HCT116 (cell line): ENCODE results near the gene AOC2. TPM values are rescaled to one million over a fixed set of nuclear protein-coding genes. Genes with fewer than 3 reads are reported as not detected.
A peak's percentile ranks its signal among the peaks of the same experiment; 100 is the strongest.

ENCODE experiments used
- ATAC-seq: fragments of 200-7000 bp; cut with Tn5 transposase; 2 replicates; pipeline ENCODE4 v1.9.1; 2020; ENCODE audit warnings: mild to moderate bottlenecking, moderate library complexity
- BruUV-seq: library from RNA; stranded (reverse); fragments of 400-500 nt; replicated peaks from 2 replicates; lab custom pipeline; 2021; lab: Mats Ljungman, UMichigan
- CTCF ChIA-PET: fragments of 300-600 bp; sonication (Branson Sonifier 250); formaldehyde crosslinking; loops from one replicate; lab custom pipeline; 2021; ENCODE audit warnings: antibody characterized with exemption; lab: Charles Lee
- POLR2A ChIA-PET: fragments of 300-600, 350-600 bp; sonication (Branson Sonifier 250); formaldehyde crosslinking; loops from one replicate; lab custom pipeline; 2021; ENCODE audit warnings: antibody characterized with exemption; lab: Charles Lee
- RAD21 ChIA-PET, 2 experiments: fragments of 300-600 bp; sonication (Branson Sonifier 250); formaldehyde crosslinking; loops; one replicate each; lab custom pipeline; 2023; ENCODE audit warnings: low total read pairs in 2 of 2; ENCODE audit not compliant: uncharacterized antibody in 2 of 2, unreplicated experiment in 2 of 2, low non-redundant PET in 1 of 2; lab: Charles Lee
- DNase-seq: peaks from one replicate; pipeline ENCODE4 v3.0.0-alpha.2; 2010; ENCODE audit warnings: low read depth, low spot score
- H2AFZ ChIP-seq: fragments of 200-600 bp; shearing (Covaris generic), sonication (generic); 2 replicates; pipeline ENCODE4 v1.6.1; 2017; ENCODE audit warnings: low read depth, mixed run types, mixed read lengths, antibody characterized with exemption, low read length; ENCODE audit not compliant: poor library complexity, severe bottlenecking
- H3K27ac ChIP-seq: 2 replicates; pipeline ENCODE4 v1.5.1; 2012; ENCODE audit warnings: low read depth, low read length
- H3K27me3 ChIP-seq: fragments of 200-600 bp; sonication (generic); 2 replicates; pipeline ENCODE4 v1.6.1; 2016; ENCODE audit warnings: mixed run types, low read length, mixed read lengths; ENCODE audit not compliant: insufficient read depth
- H3K36me3 ChIP-seq, 2 experiments: fragments of 200-500 bp in 1 of 2; fragments of 200-600 bp in 1 of 2; sonication (Bioruptor generic) in 1 of 2; sonication (generic) in 1 of 2; 2 replicates each; pipeline versions ENCODE4 v1.5.1 to v1.6.1; 2014 to 2016; ENCODE audit warnings: low read length in 2 of 2, inconsistent platforms in 1 of 2, mixed read lengths in 1 of 2, mixed run types in 1 of 2; ENCODE audit not compliant: insufficient read depth in 2 of 2, control insufficient read depth in 1 of 2
- H3K4me1 ChIP-seq, 2 experiments: fragments of 200-600 bp in 1 of 2; sonication (generic) in 1 of 2; 2 replicates each; pipeline versions ENCODE4 v1.5.1 to v1.6.1; 2012 to 2017; ENCODE audit warnings: low read length in 2 of 2, inconsistent platforms in 1 of 2, mild to moderate bottlenecking in 1 of 2, mixed read lengths in 1 of 2, mixed run types in 1 of 2, moderate library complexity in 1 of 2; ENCODE audit not compliant: insufficient read depth in 2 of 2, control insufficient read depth in 1 of 2
- H3K4me2 ChIP-seq: fragments of 200-600 bp; sonication (generic); 2 replicates; pipeline ENCODE4 v1.6.1; 2017; ENCODE audit warnings: mixed run types, low read length, mixed read lengths
- H3K4me3 ChIP-seq, 2 experiments: fragments of 200-600 bp in 1 of 2; sonication (generic) in 1 of 2; replicated peaks in 1 of 2; 2 replicates each; pipeline ENCODE4 v1.5.1; 2011 to 2016; ENCODE audit warnings: low read length in 2 of 2, control low read depth in 1 of 2, low read depth in 1 of 2, mild to moderate bottlenecking in 1 of 2, mixed read lengths in 1 of 2, mixed run types in 1 of 2
- H3K79me2 ChIP-seq: fragments of 200-600 bp; sonication (generic); 2 replicates; pipeline ENCODE4 v1.6.1; 2017; ENCODE audit warnings: mild to moderate bottlenecking, mixed run types, low read length, moderate library complexity, mixed read lengths; ENCODE audit not compliant: insufficient read depth
- H3K9ac ChIP-seq: fragments of 200-600 bp; sonication (generic); 2 replicates; pipeline ENCODE4 v1.6.1; 2016; ENCODE audit warnings: low read length, mixed read lengths
- H3K9me2 ChIP-seq: fragments of 200-600 bp; sonication (generic), shearing (Covaris generic); 2 replicates; pipeline ENCODE4 v1.6.1; 2017; ENCODE audit warnings: mixed run types, mild to moderate bottlenecking, moderate library complexity; ENCODE audit not compliant: insufficient read depth
- H3K9me3 ChIP-seq, 2 experiments: fragments of 200-500 bp in 1 of 2; fragments of 200-600 bp in 1 of 2; sonication (Bioruptor generic) in 1 of 2; sonication (generic) in 1 of 2; 2 replicates each; pipeline ENCODE4 v1.6.1; 2014 to 2017; ENCODE audit warnings: low read length in 2 of 2, mixed read lengths in 2 of 2, inconsistent platforms in 1 of 2, low read depth in 1 of 2, mild to moderate bottlenecking in 1 of 2, mixed run types in 1 of 2, moderate library complexity in 1 of 2; ENCODE audit not compliant: control insufficient read depth in 1 of 2, insufficient read depth in 1 of 2
- H4K20me1 ChIP-seq: fragments of 200-600 bp; sonication (generic), shearing (Covaris generic); 2 replicates; pipeline ENCODE4 v1.6.1; 2017; ENCODE audit warnings: mixed run types, mild to moderate bottlenecking, moderate library complexity; ENCODE audit not compliant: insufficient read depth
- POLR2A ChIP-seq: IDR thresholded peaks from 2 replicates; pipeline ENCODE4 v1.7.0; 2011; ENCODE audit warnings: borderline replicate concordance; ENCODE audit not compliant: insufficient read depth, insufficient read length; ENCODE audit errors: extremely low read depth
- POLR2AphosphoS5 ChIP-seq: IDR thresholded peaks from 2 replicates; pipeline ENCODE4 v1.6.1; 2011; ENCODE audit warnings: mild to moderate bottlenecking, low read depth, low read length, moderate library complexity
- ZNF274 ChIP-seq: fragments of 200-500 bp; sonication (Bioruptor generic); IDR thresholded peaks from 2 replicates; pipeline ENCODE4 v1.6.1; 2014; ENCODE audit warnings: mild to moderate bottlenecking, low read depth, low read length, inconsistent platforms
- intact Hi-C: fragments of 100-400 bp; cut with micrococcal nuclease; formaldehyde crosslinking; loops from 2 replicates; pipeline ENCODE4 v1.10.0; 2022
- total RNA-seq: library from RNA; stranded (reverse); gene quantifications from one replicate; pipeline ENCODE4 v1.2.1, GENCODE V29; 2021; ENCODE audit not compliant: unreplicated experiment
- TF ChIP-seq, protein P1 (sequence below): IDR thresholded peaks from 2 replicates; pipeline ENCODE4 v1.6.1; 2011; ENCODE audit warnings: mild to moderate bottlenecking, low read length, moderate library complexity; ENCODE audit not compliant: insufficient replicate concordance; ENCODE audit errors: extremely low read depth

The AOC2 gene
- total RNA-seq, 1 experiment from 2014 or later, result 8.0 TPM

DNA sequence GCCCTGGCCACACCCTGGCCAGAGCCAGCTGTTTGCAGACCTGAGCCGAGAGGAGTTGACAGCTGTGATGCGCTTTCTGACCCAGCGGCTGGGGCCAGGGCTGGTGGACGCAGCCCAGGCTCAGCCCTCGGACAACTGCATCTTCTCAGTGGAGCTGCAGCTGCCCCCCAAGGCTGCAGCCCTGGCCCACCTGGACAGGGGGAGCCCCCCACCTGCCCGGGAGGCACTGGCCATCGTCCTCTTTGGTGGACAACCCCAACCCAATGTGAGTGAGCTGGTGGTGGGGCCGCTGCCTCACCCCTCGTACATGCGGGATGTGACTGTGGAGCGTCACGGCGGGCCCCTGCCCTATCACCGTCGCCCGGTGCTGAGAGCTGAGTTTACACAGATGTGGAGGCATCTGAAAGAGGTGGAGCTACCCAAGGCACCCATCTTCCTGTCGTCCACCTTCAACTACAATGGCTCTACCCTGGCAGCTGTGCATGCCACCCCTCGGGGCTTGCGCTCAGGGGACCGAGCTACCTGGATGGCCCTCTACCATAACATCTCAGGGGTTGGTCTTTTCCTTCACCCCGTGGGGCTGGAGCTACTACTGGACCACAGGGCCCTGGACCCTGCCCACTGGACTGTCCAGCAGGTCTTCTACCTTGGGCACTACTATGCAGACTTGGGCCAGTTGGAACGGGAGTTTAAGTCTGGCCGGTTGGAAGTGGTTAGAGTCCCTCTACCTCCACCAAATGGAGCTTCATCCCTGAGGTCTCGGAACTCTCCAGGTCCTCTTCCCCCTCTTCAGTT lies 578 bp downstream of the AOC2 start:
- Histone ChIP-seq H3K9ac (no peak overlapping the region), H3K27me3 (no peaks in the 10 kb centered on the region), H3K9me2 (no peaks in the 10 kb centered on the region), H3K4me3 (no peak overlapping the region), H3K4me1 (no peaks in the 10 kb centered on the region), H3K9me3 (no peaks in the 10 kb centered on the region), H3K27ac (no peak overlapping the region), H4K20me1 (peaks cover 3% of the 10 kb centered on the region; the same call in 1 of the 2 replicates), H3K4me2 (no peak overlapping the region), H2AFZ (no peak overlapping the region), H3K36me3 (peaks cover 40 to 54% of the 10 kb centered on the region in 2 experiments), H3K79me2 (peaks cover 4% of the 10 kb centered on the region; the same call in 1 of the 2 replicates)
- no TSS peak for BruUV-seq
- CTCF ChIA-PET, result no interaction called here
- POLR2A ChIA-PET, result interaction anchor here (1.6 kb wide), 1 partner anchor 21 kb away, joined by 4 read pairs; the partner anchor contains the start of gene BECN1
- ATAC-seq (no peak), DNase-seq (no peak)
- TF ChIP-seq POLR2A (no peak), POLR2AphosphoS5 (0 out of 2 replicates have a peak, but pooled peaks have one; percentile 17)
- intact Hi-C loops, result no loop called here
- RAD21 ChIA-PET, result no interaction called here

DNA sequence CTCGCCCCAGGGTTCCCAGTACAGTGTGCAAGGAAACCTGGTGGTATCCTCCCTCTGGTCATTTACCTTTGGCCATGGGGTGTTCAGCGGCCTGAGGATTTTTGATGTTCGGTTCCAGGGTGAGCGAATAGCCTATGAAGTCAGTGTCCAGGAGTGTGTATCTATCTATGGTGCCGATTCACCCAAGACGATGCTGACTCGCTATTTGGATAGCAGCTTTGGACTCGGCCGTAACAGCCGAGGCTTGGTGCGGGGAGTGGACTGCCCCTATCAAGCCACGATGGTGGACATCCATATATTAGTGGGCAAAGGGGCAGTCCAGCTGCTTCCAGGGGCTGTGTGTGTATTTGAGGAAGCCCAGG lies 1.2 kb downstream of the AOC2 start:
- no peaks in the 10 kb centered on the region for H3K4me1 ChIP-seq
- TF ChIP-seq, protein P1, sequence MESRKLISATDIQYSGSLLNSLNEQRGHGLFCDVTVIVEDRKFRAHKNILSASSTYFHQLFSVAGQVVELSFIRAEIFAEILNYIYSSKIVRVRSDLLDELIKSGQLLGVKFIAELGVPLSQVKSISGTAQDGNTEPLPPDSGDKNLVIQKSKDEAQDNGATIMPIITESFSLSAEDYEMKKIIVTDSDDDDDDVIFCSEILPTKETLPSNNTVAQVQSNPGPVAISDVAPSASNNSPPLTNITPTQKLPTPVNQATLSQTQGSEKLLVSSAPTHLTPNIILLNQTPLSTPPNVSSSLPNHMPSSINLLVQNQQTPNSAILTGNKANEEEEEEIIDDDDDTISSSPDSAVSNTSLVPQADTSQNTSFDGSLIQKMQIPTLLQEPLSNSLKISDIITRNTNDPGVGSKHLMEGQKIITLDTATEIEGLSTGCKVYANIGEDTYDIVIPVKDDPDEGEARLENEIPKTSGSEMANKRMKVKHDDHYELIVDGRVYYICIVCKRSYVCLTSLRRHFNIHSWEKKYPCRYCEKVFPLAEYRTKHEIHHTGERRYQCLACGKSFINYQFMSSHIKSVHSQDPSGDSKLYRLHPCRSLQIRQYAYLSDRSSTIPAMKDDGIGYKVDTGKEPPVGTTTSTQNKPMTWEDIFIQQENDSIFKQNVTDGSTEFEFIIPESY, result no peak
- no peak for TF ChIP-seq ZNF274
- H3K4me2 ChIP-seq, result no peak overlapping the region
- peaks cover 4% of the 10 kb centered on the region; the same call in 1 of the 2 replicates for H3K79me2 ChIP-seq
- POLR2A ChIA-PET, result interaction anchor here (1.6 kb wide), 1 partner anchor 22 kb away, joined by 4 read pairs; the partner anchor contains the start of gene BECN1
- CTCF ChIA-PET, result no interaction called here
- no peak overlapping the region for H3K9ac ChIP-seq
- no TSS peak for BruUV-seq
- no peaks in the 10 kb centered on the region for H3K9me2 ChIP-seq
- H4K20me1 ChIP-seq, result peaks cover 3% of the 10 kb centered on the region; the same call in 1 of the 2 replicates
- intact Hi-C loops, result no loop called here
- no peaks in the 10 kb centered on the region for H3K9me3 ChIP-seq
- DNase-seq, result no peak
- no peak overlapping the region for H3K4me3 ChIP-seq
- ATAC-seq, result no peak
- peaks cover 38 to 50% of the 10 kb centered on the region in 2 experiments for H3K36me3 ChIP-seq
- no peaks in the 10 kb centered on the region for H3K27me3 ChIP-seq
- RAD21 ChIA-PET, result interaction anchor here in 1 of 2 experiments (0.7 kb wide), 1 partner anchor 47 kb away, joined by 8 read pairs; the partner anchor contains the start of gene COA3
- no peak overlapping the region for H2AFZ ChIP-seq
- H3K27ac ChIP-seq, result no peak overlapping the region
